GM19397 (cell line): ENCODE results near the gene UBXN2A.
"Not testable (repeated sequence)": the region's sequence is repeated elsewhere in the genome, so short reads cannot be mapped to it uniquely, and the experiment has no call there.

Experiments
- ATAC-seq: cut with Tn5 transposase; IDR thresholded peaks from one replicate; pipeline ENCODE4 v1.9.1; 2021; ENCODE audit warnings: mild to moderate bottlenecking, moderate library complexity; ENCODE audit not compliant: unreplicated experiment

The UBXN2A gene

DNA sequence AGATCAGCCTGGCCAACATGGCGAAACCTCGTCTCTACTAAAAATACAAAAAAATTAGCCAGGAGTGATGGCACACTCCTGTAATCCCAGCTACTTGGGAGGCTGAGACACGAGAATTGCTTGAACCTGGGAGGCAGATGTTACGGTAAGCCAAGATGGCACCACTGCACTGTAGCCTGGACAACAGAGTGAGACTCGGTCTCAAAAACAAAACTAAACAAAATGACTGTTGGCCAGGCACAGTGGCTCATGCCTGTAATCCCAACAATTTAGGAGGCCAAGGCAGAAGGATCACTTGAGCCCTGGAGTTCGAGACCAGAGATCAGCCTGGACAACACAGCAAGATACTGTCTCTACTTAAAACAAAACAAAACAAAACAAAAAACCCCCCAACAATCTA is 102.9 kb downstream of the UBXN2A start:
- ATAC-seq = not testable (repeated sequence)

DNA sequence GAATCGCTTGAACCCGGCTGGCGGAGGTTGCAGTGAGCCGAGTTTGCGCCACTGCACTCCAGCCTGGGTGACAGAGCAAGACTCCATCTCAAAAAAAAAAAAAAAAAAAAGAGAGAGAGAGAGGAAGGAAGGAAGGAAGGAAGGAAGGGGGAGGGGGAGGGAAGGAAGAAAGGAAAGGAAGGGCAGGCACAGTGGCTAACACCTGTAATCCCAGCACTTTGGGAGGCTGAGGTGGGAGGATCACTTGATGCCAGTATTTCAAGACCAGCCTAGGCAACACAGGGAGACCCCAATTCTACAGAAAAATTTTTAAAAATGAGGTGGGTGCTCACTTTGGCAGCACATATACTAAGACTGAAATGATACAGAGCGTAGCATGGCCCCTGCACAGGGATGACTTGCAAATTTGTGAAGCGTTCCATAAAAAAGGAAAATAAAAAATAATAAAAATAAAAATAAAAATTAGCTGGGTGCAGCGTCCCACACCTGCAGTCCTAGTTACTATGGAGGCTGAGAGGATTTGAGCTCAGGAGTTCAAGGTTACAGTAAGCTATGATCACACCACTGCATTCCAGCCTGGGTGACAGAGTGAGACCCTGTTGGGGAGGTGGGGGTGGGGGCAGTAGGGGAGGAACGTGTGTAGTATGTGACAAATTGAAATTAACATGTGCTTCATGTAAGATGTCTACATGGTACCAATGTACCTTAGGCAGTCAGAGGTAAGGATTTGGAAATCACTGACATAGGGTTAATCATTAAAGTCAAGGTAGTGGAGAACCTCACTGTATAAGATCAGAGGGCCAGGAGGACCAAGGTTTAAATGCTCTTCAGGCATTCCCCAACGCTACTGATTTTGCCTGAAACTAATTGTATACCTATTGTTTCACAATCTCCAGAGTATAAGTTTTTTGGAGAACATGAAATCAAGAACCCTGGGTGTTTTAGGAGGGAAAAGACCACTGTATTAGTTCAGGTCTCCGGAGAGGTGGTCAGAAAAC is 105.5 kb downstream of the UBXN2A start:
- no peak for ATAC-seq

DNA sequence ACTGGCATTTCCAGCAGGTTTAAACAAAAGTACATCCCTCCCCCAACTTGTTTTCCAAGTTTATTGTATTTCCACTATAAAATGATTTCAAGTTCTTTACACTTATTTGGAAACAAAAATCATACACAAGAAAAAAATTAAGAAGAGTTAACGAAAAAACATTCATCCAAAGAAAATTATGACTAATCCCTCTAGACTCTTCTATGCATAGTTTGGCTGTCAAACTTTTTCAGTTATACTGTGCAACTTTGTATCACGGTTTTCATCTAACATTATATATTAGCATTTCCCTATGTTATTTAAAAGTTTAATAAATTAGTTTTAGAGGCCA is 106.3 kb downstream of the UBXN2A start:
- ATAC-seq = no peak

DNA sequence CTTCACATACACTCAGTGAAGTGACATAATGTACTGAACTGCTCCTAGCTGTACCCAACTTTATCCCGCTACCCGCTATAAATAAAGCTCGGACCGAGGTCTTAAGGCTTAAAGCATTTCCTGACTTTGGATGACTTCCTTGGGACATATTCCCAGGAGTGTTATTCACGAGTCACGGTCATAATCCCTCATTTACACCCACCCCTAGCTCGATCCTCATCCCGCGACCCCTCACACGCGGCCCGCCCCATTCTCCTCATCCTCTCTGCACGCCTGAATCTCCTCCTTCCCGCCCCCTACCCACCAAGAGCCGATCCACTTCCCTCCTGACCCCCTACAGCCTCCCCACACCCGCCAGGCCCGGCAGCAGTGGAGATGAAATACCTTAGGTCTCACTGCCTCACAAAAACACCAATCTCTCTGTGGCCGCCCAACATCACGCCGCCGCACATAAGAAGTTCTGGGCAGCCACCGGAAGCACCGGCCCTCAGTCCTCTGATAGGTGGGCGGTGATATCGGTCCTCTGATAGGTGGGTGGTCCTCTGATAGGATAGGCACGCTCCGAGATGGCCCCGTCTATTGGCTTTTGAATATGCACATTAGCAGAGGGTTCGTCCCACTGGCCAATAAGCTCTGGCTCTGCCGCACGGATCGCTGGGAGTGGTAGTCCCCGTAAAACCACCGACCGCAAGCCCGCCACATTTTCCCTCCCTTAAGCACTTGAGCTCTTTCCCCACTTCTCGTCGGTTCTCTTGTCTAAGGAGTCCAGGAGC is 106.9 kb downstream of the UBXN2A start, which contains the start of gene WDCP:
Gene WDCP, minus strand, starts transcription at position 462 of the 773 bp plus-strand sequence. CDS start 7,897 bp downstream, outside the sequence.
- peak; percentile 99 for ATAC-seq

DNA sequence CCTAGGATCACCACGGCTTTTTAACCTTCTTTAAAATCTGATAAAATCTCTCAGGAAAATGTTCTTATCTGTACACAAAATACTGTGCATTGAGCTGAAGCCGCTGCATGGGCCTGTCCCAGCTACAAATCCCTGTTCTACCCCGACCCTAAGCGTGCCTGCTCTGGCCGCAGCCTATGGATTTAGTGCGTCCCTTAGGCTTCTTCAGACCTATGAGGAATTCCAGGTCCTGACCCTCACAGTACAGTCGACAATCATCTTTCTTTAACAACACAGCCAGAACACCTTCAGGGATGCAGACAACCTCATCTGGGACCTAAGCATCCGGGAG is 107.4 kb downstream of the UBXN2A start:
- peak; percentile 1 for ATAC-seq

DNA sequence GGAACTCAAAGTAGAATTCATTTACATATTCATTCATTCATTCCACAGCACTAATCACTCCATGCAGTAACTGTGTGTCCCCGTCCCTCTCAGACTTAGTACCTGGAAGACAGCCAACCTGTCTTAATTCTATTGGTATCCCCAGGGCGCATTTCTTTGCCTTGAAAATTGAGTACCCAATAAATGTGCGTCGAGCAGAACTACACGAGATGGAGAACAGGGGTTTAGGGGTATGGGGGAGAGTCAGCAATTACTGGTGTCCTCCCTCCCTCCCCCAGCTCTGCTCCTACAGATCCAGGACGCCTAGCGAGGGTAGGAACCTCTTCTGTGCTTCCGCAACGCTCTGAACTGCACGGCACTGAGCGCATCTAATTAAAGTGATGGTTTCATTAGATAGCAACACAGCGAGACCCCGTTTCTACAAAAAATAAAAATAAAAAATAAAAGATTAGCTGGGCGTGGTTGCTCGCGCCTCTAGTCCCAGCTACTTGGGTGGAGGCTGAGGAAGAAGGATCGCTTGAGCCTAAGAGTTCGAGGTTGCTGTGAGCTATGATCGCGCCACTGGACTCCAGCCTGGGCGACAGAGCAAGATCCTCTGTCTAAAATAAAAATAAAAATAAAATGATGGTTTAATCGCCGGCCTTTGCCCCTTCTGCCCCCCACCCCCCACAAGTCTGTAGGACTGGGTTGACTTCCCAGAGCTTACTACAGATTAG is 108.7 kb downstream of the UBXN2A start:
- no peak for ATAC-seq

DNA sequence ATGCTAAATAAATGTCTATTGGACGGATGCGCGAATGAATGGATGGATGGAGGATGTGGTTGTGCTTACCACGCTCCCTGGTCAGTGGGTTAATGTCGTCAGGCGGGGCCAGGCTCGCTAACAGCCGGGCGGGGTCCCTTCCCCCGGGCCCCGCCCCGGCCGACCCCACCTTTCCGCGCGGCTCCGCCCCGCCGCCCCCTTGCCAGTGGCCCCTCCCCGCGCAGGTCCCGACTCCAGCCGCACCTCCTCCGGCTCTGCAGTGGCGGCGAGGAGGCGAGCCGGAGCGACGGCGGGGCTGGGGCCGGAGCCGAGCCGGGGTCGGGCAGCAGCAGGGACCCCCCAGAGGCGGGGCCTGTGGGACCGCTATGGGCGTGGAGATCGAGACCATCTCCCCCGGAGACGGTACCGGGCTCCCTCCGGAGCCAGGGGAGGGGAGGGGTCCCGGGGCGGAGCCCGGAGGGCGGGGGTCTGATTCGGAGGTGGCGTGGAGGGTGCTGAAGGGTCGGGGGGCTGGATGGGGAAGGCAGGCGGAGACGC is 109.3 kb downstream of the UBXN2A start, which contains the start of gene FKBP1B:
Gene FKBP1B, plus strand, starts transcription at position 257 of the 537 bp plus-strand sequence. Its CDS starts 109 bp downstream, at position 366.
- ATAC-seq = no peak

DNA sequence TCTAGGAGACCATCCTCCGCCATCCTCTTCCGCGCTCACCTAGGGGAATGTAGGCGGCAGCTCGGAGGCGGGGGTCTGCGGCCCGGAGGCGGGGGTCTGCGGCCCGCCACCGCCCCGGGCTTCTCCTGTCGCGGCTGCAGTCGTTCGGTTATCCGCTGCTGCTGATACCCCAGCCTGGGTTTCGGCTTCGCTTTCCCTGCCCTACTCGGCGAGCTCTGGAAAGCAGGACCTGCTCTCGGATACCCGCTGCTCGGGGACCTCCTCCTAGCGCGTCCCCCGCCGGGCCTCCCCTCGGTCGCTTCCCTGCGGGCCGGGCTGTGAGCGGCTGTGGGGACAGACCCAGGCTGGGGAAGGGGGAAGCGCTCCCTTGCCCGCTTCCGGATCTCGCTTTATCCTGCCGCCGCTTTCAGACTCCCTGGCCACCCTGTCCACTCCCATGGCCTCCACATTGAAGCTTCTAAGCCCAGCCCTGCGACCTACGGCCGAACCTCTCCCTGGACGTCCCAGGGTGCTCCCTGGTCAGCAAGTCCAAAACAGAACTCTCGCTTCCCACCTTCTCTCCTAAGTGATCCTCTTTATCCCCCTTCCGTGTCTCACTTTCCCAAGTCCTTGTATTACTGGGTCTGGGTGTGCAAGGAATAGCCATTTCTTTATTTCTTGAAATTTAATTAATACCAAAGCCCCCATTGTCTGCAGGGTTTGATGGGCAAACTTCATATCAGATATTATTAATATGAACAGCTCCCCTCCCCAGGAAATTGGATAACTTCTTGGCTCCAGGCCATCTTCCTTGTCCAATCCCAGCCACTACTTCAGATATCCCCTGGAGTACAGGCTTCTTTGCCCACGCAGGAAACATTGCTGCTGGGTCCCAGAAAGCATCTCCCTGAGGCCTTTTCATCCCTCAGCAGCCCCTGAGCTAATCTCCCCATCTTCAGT is 110.0 kb downstream of the UBXN2A start:
- no peak for ATAC-seq

DNA sequence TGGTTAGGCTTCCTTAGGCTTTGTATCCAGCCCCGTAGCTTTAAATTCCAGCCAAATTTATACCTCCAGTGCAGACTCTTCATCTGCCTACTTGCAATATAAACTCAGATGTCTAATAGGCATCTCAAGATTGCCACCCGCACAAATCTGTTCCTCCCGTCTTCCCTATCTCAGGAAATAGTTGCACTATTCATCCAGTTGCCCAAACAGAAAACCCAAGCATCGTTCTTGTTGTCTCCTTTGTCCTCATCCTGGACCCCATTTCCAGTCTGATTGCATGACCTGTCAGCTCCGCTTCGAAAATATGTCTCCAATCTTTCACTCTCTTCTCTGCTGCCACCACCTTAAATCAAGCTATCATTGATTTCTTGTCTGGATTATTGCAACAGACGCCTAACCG is 111.6 kb downstream of the UBXN2A start:
- ATAC-seq = no peak

DNA sequence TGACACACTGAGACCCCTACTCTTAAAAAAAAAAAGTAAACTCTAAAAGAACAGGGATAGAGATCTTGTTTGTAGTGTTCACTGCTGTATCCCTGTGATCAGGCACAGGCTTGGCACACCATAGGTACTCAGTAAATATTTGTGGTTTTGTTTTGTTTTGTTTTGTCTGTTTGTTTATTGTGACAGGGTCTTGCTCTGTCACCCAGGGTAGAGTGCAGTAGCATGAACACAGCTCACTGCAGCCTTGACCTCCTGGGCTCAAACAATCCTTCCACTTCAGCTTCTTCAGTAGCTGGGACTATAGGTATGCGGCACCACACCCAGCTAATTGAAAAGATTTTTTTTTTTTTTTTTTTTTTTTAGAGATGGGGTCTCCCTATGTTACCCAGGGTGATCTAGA is 112.7 kb downstream of the UBXN2A start:
- ATAC-seq = no peak
